MM.1S (cell line): Measurements from ENCODE around the gene CHID1.

Source experiments
- CTCF ChIP-seq: fragments of 300-600 bp; sonication (generic); IDR thresholded peaks from 2 replicates; pipeline ENCODE4 v1.5.1; 2016; ENCODE audit warnings: antibody characterized with exemption, low read length, mixed read lengths
- EZH2 ChIP-seq: fragments of 300-600 bp; sonication (generic); optimal IDR thresholded peaks from 2 replicates; pipeline ENCODE3; 2017; ENCODE audit warnings: low read depth, mild to moderate bottlenecking, antibody characterized with exemption, low read length, mixed read lengths
- EZH2phosphoT487 ChIP-seq: fragments of 300-600 bp; sonication (generic); IDR thresholded peaks from 2 replicates; pipeline ENCODE4 v1.6.1; 2018; ENCODE audit warnings: antibody characterized with exemption, low read length

GRCh38 chr11:872799-873198 is 37.8 kb downstream of the CHID1 start:
- TF ChIP-seq EZH2 (no peak), CTCF (no peak), EZH2phosphoT487 (no peak)
